HepG2 (cell line): ENCODE results near the gene MARF1. TPM values are rescaled to one million over a fixed set of nuclear protein-coding genes. Genes with fewer than 3 reads are reported as not detected.

Experiments
- AGO1 ChIP-seq: fragments of 200-400 bp; formaldehyde crosslinking; IDR thresholded peaks from 2 replicates; pipeline ENCODE4 v1.6.1; 2017; ENCODE audit warnings: mild to moderate bottlenecking, low read depth, low read length, moderate library complexity; ENCODE audit not compliant: poor library complexity, severe bottlenecking
- DNMT1 ChIP-seq: sonication (generic); formaldehyde crosslinking; IDR thresholded peaks from 2 replicates; pipeline ENCODE4 v1.5.1; 2020; ENCODE audit warnings: mild to moderate bottlenecking, missing genetic modification reagents
- HDAC1 ChIP-seq: sonication (generic); formaldehyde crosslinking; IDR thresholded peaks from 2 replicates; pipeline ENCODE4 v1.5.1; 2020; ENCODE audit warnings: mild to moderate bottlenecking, missing genetic modification reagents
- HIC2 ChIP-seq: sonication (generic); formaldehyde crosslinking; IDR thresholded peaks from 2 replicates; pipeline ENCODE4 v1.9.0; 2022; ENCODE audit warnings: low read depth, missing genetic modification reagents
- KLF9 ChIP-seq: IDR thresholded peaks from 2 replicates; pipeline ENCODE4 v1.6.1; 2016; ENCODE audit warnings: low read depth
- MED13 ChIP-seq: sonication (generic); formaldehyde crosslinking; IDR thresholded peaks from 2 replicates; pipeline ENCODE4 v1.5.0; 2020; ENCODE audit warnings: missing genetic modification reagents
- REL ChIP-seq: sonication (generic); formaldehyde crosslinking; conservative IDR thresholded peaks from 2 replicates; pipeline ENCODE4 v1.8.0; 2022; ENCODE audit warnings: mild to moderate bottlenecking, missing genetic modification reagents, moderate library complexity
- SKIL ChIP-seq: sonication (generic); formaldehyde crosslinking; IDR thresholded peaks from 2 replicates; pipeline ENCODE4 v1.8.0; 2022; ENCODE audit warnings: missing genetic modification reagents, mild to moderate bottlenecking, moderate library complexity, borderline replicate concordance
- SMAD9 ChIP-seq: sonication (generic); formaldehyde crosslinking; IDR thresholded peaks from 2 replicates; pipeline ENCODE4 v1.5.1; 2020; ENCODE audit warnings: mild to moderate bottlenecking, missing genetic modification reagents
- SNAI1 ChIP-seq: sonication (generic); formaldehyde crosslinking; IDR thresholded peaks from 2 replicates; pipeline ENCODE4 v1.5.0; 2020; ENCODE audit warnings: mild to moderate bottlenecking, missing genetic modification reagents, borderline replicate concordance
- SRSF9 ChIP-seq: fragments of 200-400 bp; formaldehyde crosslinking; IDR thresholded peaks from 2 replicates; pipeline ENCODE4 v1.6.1; 2018; ENCODE audit warnings: borderline replicate concordance, mild to moderate bottlenecking, low read depth, low read length; ENCODE audit not compliant: insufficient read depth, poor library complexity, severe bottlenecking
- ZBTB3 ChIP-seq: sonication (generic); formaldehyde crosslinking; IDR thresholded peaks from 2 replicates; pipeline ENCODE4 v1.4.0; 2020; ENCODE audit warnings: low read depth, mild to moderate bottlenecking, moderate library complexity, missing genetic modification reagents, borderline replicate concordance
- ZBTB7B ChIP-seq: sonication (generic); formaldehyde crosslinking; IDR thresholded peaks from 2 replicates; pipeline ENCODE4 v1.4.0; 2020; ENCODE audit warnings: missing genetic modification reagents
- ZNF24 ChIP-seq: fragments of 450-650 bp; IDR thresholded peaks from 2 replicates; pipeline ENCODE4 v1.6.1; 2017; ENCODE audit warnings: antibody characterized with exemption, mild to moderate bottlenecking
- ZNF251 ChIP-seq: sonication (generic); formaldehyde crosslinking; IDR thresholded peaks from 2 replicates; pipeline ENCODE4 v1.9.0; 2021; ENCODE audit warnings: mild to moderate bottlenecking, missing genetic modification reagents
- ZNF276 ChIP-seq: sonication (generic); formaldehyde crosslinking; IDR thresholded peaks from 2 replicates; pipeline ENCODE4 v1.4.0; 2020; ENCODE audit warnings: mild to moderate bottlenecking, low read depth, missing genetic modification reagents
- ZNF337 ChIP-seq: sonication (generic); formaldehyde crosslinking; IDR thresholded peaks from 2 replicates; pipeline ENCODE4 v1.5.1; 2020; ENCODE audit warnings: missing genetic modification reagents, low read depth, mild to moderate bottlenecking, borderline replicate concordance
- ZNF34 ChIP-seq: sonication (generic); formaldehyde crosslinking; IDR thresholded peaks from 2 replicates; pipeline ENCODE4 v1.4.0; 2020; ENCODE audit warnings: mild to moderate bottlenecking, missing genetic modification reagents, borderline replicate concordance
- ZNF451 ChIP-seq: sonication (generic); formaldehyde crosslinking; IDR thresholded peaks from 2 replicates; pipeline ENCODE4 v1.5.0; 2020; ENCODE audit warnings: mild to moderate bottlenecking, missing genetic modification reagents
- ZNF598 ChIP-seq: sonication (generic); formaldehyde crosslinking; IDR thresholded peaks from 2 replicates; pipeline ENCODE4 v1.5.1; 2020; ENCODE audit warnings: mild to moderate bottlenecking, missing genetic modification reagents, borderline replicate concordance
- ZSCAN9 ChIP-seq: IDR thresholded peaks from 2 replicates; pipeline ENCODE4 v1.6.1; 2016; ENCODE audit warnings: borderline replicate concordance
- polyA plus RNA-seq, 8 experiments: library from polyadenylated mRNA; depleted of rRNA in 3 of 8; stranded (reverse) in 7 of 8; unstranded in 1 of 8; fragments of >200 nt; fragmentation: Illumina TruSeq in 4 of 8; extraction: Trizol in 4 of 8; gene quantifications; 2 replicates each; pipeline versions ENCODE4 v1.2.1 to v1.2.3, GENCODE V29; 2011 to 2016; ENCODE audit warnings: low read depth in 4 of 8, missing spikeins in 1 of 8, mixed read lengths in 1 of 8; ENCODE audit not compliant: insufficient read depth in 1 of 8
- total RNA-seq, 5 experiments: library from RNA; depleted of rRNA; stranded (reverse); fragments of >200 nt; fragmentation: Illumina TruSeq; extraction: Trizol; gene quantifications; 2 replicates each; pipeline ENCODE4 v1.2.3, GENCODE V29; 2016; ENCODE audit warnings: low read depth in 1 of 5
- TF ChIP-seq, protein P1 (sequence below): sonication (generic); formaldehyde crosslinking; conservative IDR thresholded peaks from 2 replicates; pipeline ENCODE4 v1.4.0; 2020; ENCODE audit warnings: missing genetic modification reagents

Gene MARF1
- total and polyA plus RNA-seq, 2 of the 13 experiments (the other 11 are each of a cell fraction or from before 2014, with no cell fraction given) = 8.7 to 20.7 TPM

- TF ChIP-seq, protein P1, sequence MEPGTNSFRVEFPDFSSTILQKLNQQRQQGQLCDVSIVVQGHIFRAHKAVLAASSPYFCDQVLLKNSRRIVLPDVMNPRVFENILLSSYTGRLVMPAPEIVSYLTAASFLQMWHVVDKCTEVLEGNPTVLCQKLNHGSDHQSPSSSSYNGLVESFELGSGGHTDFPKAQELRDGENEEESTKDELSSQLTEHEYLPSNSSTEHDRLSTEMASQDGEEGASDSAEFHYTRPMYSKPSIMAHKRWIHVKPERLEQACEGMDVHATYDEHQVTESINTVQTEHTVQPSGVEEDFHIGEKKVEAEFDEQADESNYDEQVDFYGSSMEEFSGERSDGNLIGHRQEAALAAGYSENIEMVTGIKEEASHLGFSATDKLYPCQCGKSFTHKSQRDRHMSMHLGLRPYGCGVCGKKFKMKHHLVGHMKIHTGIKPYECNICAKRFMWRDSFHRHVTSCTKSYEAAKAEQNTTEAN (CRISPR knock-in tag) = peak; percentile 96
- TF ChIP-seq AGO1 = no peak
- peak; percentile 54; the same call in 1 of the 2 replicates for TF ChIP-seq ZNF24
- TF ChIP-seq ZBTB7B (CRISPR knock-in tag) = no peak
- no peak for TF ChIP-seq SMAD9 (CRISPR knock-in tag)
- no peak for TF ChIP-seq SRSF9
- TF ChIP-seq ZSCAN9 = peak; percentile 58
- no peak for TF ChIP-seq DNMT1 (CRISPR knock-in tag)
- peak; percentile 53; the same call in 1 of the 2 replicates for TF ChIP-seq ZNF598
- TF ChIP-seq REL (CRISPR knock-in tag) = no peak
- no peak for TF ChIP-seq HIC2 (CRISPR knock-in tag)
- TF ChIP-seq ZNF34 (CRISPR knock-in tag) = no peak
- TF ChIP-seq ZNF337 (CRISPR knock-in tag) = no peak
- peak; percentile 58; the same call in 1 of the 2 replicates for TF ChIP-seq KLF9
- TF ChIP-seq ZNF276 (CRISPR knock-in tag) = no peak
- TF ChIP-seq SNAI1 = no peak
- TF ChIP-seq ZBTB3 (CRISPR knock-in tag) = no peak
- no peak for TF ChIP-seq ZNF251 (CRISPR knock-in tag)
- no peak for TF ChIP-seq ZNF451 (CRISPR knock-in tag)
- peak; percentile 91 for TF ChIP-seq HDAC1 (CRISPR knock-in tag)
- peak; percentile 59; the same call in 1 of the 2 replicates for TF ChIP-seq SKIL (CRISPR knock-in tag)
- no peak for TF ChIP-seq MED13 (CRISPR knock-in tag)
These were observed 34.3 kb downstream of the MARF1 start (continued) for GRCh38 chr16:15608398-15609285.
